22Rv1 (cell line): Measurements from ENCODE around the gene DELE1.

Experiments used
- ZFX ChIP-seq: fragments of 450-650 bp; IDR thresholded peaks from 2 replicates; pipeline ENCODE4 v1.6.1; 2017; ENCODE audit warnings: antibody characterized with exemption, borderline replicate concordance
- TF ChIP-seq, protein P1 (sequence below): fragments of 450-650 bp; IDR thresholded peaks from 2 replicates; pipeline ENCODE4 v1.5.1; 2017; ENCODE audit warnings: mild to moderate bottlenecking

DNA sequence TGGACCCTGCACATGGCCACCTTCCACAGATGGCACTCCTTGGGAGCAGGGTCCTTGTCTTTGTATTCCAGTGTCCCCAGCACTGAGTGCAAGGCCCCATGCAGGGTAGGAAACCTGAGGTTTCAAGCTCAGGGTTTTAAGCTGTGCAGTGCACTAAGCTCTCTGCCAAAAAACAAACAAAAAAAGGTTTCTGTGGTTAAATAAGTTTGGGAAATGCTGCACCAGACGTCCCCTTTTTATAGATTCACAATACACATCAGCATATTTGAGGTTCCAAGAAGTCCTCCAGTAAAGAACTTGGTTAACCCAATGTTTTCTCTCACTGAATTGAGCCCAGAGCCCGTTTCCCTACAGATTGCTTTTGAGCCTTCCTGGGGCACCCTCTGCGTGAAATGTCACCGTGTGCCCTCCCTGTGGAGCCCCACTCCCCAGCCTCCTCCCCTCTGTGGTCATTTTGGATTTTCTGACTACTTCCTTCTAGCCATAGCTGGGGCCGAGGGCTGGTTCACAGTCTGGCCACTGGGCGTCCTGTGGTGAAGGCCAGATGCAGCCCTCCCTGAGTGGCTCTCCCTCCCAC lies 17.1 kb downstream of the DELE1 start:
- TF ChIP-seq, protein P1, sequence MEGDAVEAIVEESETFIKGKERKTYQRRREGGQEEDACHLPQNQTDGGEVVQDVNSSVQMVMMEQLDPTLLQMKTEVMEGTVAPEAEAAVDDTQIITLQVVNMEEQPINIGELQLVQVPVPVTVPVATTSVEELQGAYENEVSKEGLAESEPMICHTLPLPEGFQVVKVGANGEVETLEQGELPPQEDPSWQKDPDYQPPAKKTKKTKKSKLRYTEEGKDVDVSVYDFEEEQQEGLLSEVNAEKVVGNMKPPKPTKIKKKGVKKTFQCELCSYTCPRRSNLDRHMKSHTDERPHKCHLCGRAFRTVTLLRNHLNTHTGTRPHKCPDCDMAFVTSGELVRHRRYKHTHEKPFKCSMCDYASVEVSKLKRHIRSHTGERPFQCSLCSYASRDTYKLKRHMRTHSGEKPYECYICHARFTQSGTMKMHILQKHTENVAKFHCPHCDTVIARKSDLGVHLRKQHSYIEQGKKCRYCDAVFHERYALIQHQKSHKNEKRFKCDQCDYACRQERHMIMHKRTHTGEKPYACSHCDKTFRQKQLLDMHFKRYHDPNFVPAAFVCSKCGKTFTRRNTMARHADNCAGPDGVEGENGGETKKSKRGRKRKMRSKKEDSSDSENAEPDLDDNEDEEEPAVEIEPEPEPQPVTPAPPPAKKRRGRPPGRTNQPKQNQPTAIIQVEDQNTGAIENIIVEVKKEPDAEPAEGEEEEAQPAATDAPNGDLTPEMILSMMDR: no peak
- no peak for TF ChIP-seq ZFX
